Measurements from ENCODE around the gene SLX9. TPM values are rescaled to one million over a fixed set of nuclear protein-coding genes. Genes with fewer than 3 reads are reported as not detected.

The SLX9 gene
- total RNA-seq, 1 experiment from 2014 or later, result 35.0 TPM

DNA sequence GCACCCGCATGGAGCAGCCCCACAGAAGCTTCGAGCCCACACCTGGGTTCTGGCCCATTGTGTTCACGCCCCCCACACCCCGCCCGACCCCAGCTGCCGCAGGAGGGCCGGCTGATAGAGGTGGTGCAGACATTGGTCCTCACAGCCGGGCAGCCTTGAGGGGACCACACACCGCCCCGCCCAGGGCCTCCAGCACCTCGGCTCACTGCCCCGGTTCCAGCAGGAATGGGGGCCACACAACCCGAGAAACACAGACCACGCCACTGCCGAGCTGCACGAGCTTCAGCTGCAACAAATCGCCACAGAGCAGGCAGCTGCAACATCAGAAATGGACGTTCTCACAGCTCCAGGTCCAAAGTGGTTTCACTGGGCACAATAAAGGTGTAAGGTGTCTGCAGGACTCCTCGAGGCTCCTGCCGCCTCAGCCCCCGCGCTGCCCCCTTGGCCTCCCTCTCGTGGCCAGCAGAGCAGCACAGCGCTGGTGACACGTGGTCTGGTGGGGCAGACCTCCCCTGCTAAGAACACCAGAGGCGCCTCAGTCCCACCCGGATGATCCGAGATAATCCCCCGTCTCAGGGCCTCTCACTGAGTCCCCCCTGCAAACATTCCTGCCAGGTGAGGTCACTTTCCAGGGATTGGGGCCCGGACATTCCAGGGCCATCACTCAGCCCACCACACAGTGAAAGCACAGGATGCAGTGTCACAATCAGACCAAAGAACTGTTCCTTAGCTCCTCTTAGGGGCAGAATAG, 72.3 kb downstream of the SLX9 start:
- peak; percentile 96 for DNase-seq
- no peaks in the 10 kb centered on the region for H3K36me3 ChIP-seq (replicated peaks; ENCODE audit: control insufficient read depth, insufficient read depth, low read length)
- peaks cover 3% of the 10 kb centered on the region for H3K27me3 ChIP-seq (ENCODE audit: control insufficient read depth, insufficient read depth, low read length)
- no peak overlapping the region for H3K4me3 ChIP-seq (ENCODE audit: insufficient read depth, low read depth, low read length)

DNA sequence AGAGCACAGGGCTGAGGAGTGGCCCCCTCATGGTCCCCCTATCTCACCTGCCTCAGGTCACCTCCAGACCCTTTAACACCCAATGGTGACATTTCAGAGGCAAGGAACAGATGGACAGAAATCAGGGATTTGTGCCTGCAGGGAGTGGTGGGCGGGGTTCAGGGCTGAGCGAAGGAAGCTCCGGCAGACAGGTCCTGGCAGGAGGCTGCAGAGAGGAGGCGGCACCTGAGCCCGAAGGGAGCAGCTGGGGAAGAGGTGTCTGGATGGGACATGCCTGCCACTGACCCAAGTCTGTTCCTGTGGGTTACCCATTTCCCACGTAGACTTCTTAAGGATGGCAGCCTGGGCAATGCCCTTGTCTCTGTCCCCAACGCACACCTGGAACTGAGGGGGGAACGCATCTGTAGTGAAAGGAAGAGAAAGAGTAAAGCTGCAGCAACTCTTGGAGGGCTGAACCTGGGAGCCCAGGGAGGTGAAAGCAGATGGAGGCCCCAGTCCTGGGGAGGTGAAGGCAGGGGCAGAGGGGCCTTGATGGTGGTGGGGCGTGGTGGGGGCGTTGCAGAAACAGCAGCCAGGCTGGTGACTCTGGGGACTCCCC, 72.9 kb downstream of the SLX9 start:
- peak; percentile 88 for DNase-seq
- H3K27me3 ChIP-seq (ENCODE audit: control insufficient read depth, insufficient read depth, low read length), result peaks cover 3% of the 10 kb centered on the region
- no peaks in the 10 kb centered on the region for H3K36me3 ChIP-seq (replicated peaks; ENCODE audit: control insufficient read depth, insufficient read depth, low read length)
- H3K4me3 ChIP-seq (ENCODE audit: insufficient read depth, low read depth, low read length), result no peak overlapping the region

DNA sequence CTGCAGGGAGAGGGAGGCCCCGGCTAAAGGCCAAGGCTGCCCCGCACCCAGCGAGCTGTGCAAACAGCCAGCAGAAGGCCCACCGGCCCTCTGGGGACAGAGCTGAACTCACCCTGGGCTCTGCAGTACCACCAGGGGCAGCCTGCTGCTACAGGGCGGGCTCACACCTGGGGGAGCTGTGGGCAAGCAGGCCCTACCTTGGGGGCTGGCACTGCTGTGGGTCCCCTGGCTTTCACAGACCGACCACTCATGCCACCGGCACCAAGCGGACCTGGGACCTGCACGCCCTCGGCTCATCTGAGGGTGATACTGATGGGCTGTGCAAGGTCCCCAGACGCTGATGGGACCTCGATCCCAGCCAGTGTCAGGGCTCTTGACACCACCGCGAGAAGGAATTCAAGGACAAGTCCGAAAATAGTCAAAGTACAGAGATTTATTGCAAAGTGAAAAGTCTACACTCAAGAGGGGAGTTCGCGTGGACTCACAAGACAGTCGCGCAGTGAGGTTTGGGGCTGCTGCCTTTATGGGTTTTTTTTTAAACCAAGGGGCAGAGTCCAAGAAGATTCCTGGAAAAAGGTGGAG, 73.5 kb downstream of the SLX9 start:
- no peak overlapping the region for H3K4me3 ChIP-seq (ENCODE audit: insufficient read depth, low read depth, low read length)
- peak; percentile 78 for DNase-seq
- H3K36me3 ChIP-seq (replicated peaks; ENCODE audit: control insufficient read depth, insufficient read depth, low read length), result no peaks in the 10 kb centered on the region
- peaks cover 7% of the 10 kb centered on the region for H3K27me3 ChIP-seq (ENCODE audit: control insufficient read depth, insufficient read depth, low read length)

DNA sequence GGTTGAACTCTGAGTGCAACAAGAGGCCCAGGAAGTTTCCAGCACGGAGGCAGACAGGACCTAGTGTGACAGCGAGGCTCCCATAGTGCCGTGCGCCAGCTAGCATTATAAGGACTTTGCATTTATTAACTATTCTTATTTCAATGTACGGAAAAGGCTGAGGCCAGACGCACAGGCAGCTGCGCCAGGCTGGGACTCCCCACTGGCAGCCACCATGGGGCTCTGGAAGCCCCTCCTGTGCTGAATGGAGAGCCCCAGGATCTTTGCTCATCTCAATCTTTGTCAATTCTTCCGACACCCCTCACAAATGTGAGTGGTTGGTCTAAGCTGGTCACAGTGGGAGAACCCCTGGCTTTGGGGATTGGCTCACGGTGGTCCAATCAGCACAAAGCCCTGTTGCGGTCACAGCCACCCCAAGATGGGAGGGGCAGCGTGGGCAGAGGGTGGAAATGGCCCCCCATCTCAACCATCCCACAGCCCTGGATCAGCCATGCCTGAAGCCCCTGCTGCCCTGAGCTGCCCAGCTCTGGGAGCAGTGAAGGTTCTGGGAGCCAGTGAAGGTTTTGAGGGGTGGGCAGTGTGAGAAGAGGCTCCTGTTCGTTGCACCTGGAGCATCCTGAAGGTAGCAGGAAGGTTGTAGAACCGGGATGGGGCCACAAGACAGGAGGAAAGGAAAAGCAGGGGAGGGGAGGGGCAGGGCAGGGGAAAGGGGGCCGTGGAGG, 75.1 kb downstream of the SLX9 start:
- peak; percentile 38 for DNase-seq
- Histone ChIP-seq H3K4me3 (ENCODE audit: insufficient read depth, low read depth, low read length) (no peak overlapping the region), H3K27me3 (ENCODE audit: control insufficient read depth, insufficient read depth, low read length) (peaks cover 7% of the 10 kb centered on the region), H3K36me3 (replicated peaks; ENCODE audit: control insufficient read depth, insufficient read depth, low read length) (no peaks in the 10 kb centered on the region)

DNA sequence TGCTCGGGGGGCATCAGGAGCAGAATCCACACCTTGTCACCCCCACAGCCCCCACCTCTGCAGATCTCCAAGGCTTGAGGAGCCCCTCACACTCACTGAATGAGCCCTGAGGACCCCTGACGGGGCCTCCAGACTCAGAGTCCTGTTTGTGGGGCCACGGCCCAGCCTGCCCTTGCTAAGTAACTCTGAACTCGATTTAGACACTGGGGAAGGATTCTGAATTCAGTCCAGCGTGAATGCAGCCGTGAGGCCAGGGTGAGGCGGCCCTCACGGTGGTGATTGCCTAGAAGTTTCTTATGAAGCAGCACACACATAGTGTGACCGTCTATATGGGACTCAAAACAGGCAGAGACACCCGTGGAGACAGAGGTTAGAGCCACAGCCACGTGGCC, 75.6 kb downstream of the SLX9 start:
- DNase-seq, result peak; percentile 41
- no peaks in the 10 kb centered on the region for H3K36me3 ChIP-seq (replicated peaks; ENCODE audit: control insufficient read depth, insufficient read depth, low read length)
- H3K27me3 ChIP-seq (ENCODE audit: control insufficient read depth, insufficient read depth, low read length), result peaks cover 7% of the 10 kb centered on the region
- H3K4me3 ChIP-seq (ENCODE audit: insufficient read depth, low read depth, low read length), result no peak overlapping the region

DNA sequence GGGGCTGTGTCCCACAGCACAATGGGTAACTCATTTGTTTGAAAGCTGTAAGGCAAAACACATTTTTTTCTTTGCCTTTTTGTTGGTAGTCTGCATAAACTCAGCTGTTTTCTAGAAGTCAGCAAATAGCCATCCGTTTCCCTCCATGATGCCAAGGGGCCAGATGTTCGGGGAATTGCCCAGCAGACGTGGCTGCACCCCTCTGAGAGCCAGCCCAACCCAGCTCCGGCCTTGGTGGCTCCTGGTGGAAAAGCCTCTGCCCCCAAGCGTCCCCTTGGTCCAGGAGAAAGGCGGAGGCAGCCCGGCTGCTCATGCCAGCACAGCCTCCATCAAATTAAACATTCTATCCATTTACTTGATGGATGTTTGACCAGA, 76.2 kb downstream of the SLX9 start:
- no peak overlapping the region for H3K4me3 ChIP-seq (ENCODE audit: insufficient read depth, low read depth, low read length)
- DNase-seq, result peak; percentile 35
- H3K36me3 ChIP-seq (replicated peaks; ENCODE audit: control insufficient read depth, insufficient read depth, low read length), result no peaks in the 10 kb centered on the region
- H3K27me3 ChIP-seq (ENCODE audit: control insufficient read depth, insufficient read depth, low read length), result peaks cover 5% of the 10 kb centered on the region

DNA sequence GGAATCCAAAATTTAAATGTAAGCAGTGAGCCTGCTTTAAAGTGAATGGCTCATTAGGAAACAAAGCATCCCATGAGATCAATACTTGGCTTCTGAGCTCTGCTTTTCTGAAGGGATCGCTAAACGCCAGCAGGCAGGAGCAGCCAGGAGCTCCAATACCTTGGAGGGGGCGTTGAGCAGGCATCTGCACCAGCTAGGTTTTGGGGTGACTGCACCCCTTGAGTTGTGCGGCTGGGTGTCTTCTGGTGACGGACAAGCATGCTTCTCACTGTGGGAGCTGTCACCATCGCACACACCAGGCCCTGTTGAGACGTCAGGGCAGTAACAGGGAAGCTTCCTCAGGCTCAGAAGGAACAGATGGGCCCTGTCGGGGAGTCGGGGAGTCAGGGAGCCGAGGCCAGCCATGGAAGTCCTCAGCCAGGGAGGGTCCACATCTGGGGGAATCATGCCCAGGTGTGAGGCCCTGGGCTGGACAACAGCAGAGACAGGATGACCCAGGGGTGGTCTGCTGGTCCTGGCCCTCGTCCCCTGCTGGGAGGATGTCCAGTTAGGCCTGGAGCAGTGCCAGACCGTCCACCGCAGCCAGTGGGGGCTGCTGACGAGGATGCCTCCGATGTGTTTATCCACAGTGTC, 76.7 kb downstream of the SLX9 start:
- peaks cover 5% of the 10 kb centered on the region for H3K27me3 ChIP-seq (ENCODE audit: control insufficient read depth, insufficient read depth, low read length)
- H3K36me3 ChIP-seq (replicated peaks; ENCODE audit: control insufficient read depth, insufficient read depth, low read length), result no peaks in the 10 kb centered on the region
- no peak overlapping the region for H3K4me3 ChIP-seq (ENCODE audit: insufficient read depth, low read depth, low read length)
- DNase-seq, result peak; percentile 50

DNA sequence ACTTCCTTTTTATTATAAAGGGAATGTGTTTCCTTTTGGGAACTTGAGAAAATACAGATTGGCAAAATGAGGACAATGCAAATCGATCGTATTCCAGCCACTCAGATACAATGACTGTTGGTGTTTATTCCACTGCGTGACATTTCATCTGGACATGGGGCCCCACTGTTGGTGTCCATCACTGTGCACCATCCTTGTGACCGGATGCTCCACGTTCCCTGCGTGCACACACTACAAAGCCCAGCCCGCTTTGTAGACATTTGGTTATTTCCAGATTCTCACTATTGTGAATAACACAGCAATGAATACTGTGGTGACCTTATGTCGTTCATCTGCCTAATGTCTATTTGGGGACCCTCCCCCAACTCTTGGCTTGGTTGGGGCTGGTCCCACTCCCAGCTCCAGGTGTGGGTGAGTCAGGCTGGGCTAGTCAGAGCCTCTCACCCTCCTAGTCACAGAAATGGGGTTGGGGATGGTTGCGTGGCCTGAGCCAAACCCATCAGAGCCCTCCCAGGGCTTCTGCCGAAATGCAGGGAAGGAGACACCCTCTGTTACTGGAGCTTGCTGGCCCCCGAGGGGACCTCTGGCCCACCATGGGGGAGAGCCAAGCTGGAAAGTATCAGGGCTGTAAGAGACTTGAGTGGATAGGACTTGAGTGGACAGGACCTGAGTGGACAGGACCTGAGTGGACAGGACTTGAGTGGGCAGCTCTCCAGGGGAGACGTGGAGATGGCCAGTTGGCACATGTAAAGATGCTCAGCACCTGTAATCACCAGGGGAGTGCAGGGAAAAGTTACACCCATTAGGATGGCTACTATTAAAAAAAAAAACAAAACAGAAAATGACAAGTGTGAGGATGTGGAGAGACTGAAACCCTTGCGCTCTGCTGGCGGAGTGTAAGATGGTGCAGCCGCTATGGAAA, 77.5 kb downstream of the SLX9 start:
- peaks cover 5% of the 10 kb centered on the region for H3K27me3 ChIP-seq (ENCODE audit: control insufficient read depth, insufficient read depth, low read length)
- peak; percentile 48 for DNase-seq

DNA sequence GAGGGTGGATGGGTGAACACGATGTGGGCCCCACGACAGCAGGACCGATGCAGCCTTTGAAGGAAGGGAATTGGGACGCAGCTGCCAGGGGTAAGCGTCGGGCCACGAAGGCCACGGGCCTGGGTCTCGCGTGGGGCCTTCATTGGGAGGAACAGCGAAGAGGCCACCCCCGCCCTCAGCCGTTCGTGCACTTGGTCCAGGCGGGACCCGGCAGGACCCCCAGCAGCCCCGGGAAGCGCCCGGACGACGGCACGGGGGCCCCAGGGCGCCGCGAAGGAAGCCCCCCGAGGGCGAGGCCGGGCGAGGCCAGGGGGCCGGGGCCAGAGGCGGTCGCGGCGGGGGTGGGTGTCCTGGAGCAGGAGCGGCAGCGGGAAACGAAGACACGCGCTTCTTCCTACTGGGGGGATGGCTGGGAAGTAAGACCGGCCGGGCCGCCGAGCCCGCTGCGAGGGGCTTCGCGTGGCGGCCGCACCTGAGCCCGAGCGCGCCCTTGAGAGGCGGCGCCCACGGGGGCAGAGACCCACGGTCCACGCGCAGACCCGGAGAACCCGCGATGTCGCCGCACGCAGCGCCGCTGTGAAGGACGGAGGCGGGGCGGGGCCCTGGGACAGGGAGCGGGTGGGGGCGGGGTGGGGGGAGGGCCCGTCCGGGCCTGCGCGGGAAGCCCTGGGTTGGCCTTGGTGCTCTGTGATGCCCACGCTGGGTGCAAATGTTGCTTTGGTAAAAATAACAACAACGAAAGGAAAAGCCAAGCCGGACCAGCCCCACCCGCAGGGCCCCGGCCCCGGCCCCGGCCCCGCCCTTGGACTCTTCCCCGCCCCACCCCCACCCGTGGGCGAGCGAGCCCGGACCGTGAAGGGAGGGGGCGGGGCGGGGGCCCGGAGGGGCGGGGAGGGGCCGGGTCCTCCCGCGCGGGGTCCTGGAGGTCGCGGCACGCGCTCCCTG, 78.6 kb downstream of the SLX9 start:
- H3K27me3 ChIP-seq (ENCODE audit: control insufficient read depth, insufficient read depth, low read length), result peaks cover 5% of the 10 kb centered on the region
- H3K36me3 ChIP-seq (replicated peaks; ENCODE audit: control insufficient read depth, insufficient read depth, low read length), result no peaks in the 10 kb centered on the region
- H3K4me3 ChIP-seq (ENCODE audit: insufficient read depth, low read depth, low read length), result peak overlapping the region; percentile 30; the same call in 1 of the 2 replicates
- DNase-seq, result peak; percentile 76

More for the DNA sequence above, 77.5 kb downstream of the SLX9 start:
- no peaks in the 10 kb centered on the region for H3K36me3 ChIP-seq (replicated peaks; ENCODE audit: control insufficient read depth, insufficient read depth, low read length)
- no peak overlapping the region for H3K4me3 ChIP-seq (ENCODE audit: insufficient read depth, low read depth, low read length)

DNA sequence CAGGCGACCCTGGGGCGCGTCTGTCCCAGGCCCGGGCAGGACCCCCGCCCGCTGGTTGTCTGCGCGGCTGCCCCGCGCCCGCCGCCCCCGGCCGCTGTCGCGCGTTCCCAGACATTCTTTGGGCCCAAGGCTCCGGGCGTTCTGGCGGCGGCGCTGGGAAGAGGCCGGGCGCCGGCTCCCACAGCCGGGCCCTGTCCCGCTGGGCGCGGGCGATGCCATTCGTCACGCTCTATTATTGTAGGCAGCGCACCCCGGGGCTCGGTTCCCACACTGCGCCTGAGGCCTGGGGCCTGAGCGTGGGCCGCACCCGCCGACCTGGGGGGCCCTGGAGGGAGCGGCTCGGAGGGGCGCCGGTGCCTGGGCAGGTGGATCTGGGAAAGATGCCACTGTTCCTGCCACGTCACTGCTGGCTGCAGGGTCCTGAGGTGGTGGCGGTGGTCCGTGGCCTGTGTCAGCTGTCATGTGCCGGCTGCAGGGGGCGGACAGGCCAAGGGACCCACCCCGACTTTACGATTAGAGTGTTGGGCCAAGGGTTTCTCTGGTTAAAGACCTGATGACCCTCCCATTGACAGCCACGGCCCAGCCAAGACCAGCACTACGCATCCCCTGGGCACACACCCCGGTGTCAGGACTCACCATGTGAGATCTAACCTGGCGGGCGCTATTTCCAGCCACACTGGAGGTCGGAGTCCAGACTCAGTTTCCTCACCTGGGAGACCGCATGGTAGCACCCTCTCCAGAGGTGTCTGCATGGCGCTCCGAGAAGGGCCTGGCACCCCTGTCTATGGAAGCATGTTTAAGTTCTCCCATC, 79.5 kb downstream of the SLX9 start:
- Histone ChIP-seq H3K27me3 (ENCODE audit: control insufficient read depth, insufficient read depth, low read length) (peaks cover 5% of the 10 kb centered on the region), H3K4me3 (ENCODE audit: insufficient read depth, low read depth, low read length) (no peak overlapping the region; the same call in 1 of the 2 replicates), H3K36me3 (replicated peaks; ENCODE audit: control insufficient read depth, insufficient read depth, low read length) (no peaks in the 10 kb centered on the region)
- DNase-seq, result peak; percentile 90

DNA sequence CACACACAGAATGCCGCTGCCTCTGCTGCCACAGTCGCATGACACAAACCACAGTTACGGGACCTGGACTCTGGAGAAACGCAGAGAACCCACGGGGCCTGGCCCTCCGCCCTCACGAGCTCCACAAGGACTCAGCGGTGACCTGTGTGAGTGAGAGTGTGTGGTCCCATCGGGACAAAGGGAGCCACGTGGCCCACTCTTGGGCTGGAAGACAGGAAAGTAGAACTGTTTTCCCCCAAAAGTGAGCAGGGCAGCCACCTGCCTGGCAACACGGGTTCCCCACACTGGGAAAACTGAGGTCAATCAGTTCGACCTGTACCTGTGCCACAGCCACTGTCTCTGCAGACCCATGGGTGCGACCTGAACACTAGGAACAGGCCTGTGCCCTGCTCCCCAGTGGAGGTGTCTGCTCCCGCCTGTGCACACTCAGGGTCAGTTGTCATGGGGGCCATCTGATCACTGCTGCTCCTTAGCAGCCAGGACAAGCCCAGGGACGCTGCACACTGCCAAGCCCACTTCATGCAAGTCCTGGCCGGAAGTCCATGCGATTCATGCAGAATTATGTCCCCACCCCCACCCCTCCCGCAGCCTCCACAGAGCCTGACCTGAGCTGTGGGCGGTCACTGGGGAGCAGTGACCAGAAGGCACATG, 80.2 kb downstream of the SLX9 start:
- Histone ChIP-seq H3K36me3 (replicated peaks; ENCODE audit: control insufficient read depth, insufficient read depth, low read length) (no peaks in the 10 kb centered on the region), H3K27me3 (ENCODE audit: control insufficient read depth, insufficient read depth, low read length) (peaks cover 5% of the 10 kb centered on the region), H3K4me3 (ENCODE audit: insufficient read depth, low read depth, low read length) (no peak overlapping the region)
- peak; percentile 33 for DNase-seq

All from H7 (cell line).